ENCODE data around the gene BLZF1. TPM values are rescaled to one million over a fixed set of nuclear protein-coding genes. Genes with fewer than 3 reads are reported as not detected.

Gene BLZF1
- polyA plus RNA-seq, 1 experiment, result 23.0 TPM

GRCh38 chr1:169325117-169325516 is 42.9 kb upstream of the BLZF1 start:
- TF ChIP-seq CTCF (IDR thresholded peaks at IDR 0.05; ENCODE audit: low read depth, low read length), result no peak
- H3K27me3 ChIP-seq (ENCODE audit: control insufficient read depth, insufficient read depth, low read length), result no peaks in the 10 kb centered on the region
- no peak overlapping the region for H3K27ac ChIP-seq (ENCODE audit: low read depth, low read length)
- H3K9me3 ChIP-seq (ENCODE audit: control insufficient read depth, insufficient read depth, low read length), result no peaks in the 10 kb centered on the region
- ChIA-PET CTCF (interaction anchor here (1.0 to 2.7 kb wide), 2 partner anchors 24 kb away, joined by 3 to 18 read pairs; no protein-coding TSS in a partner anchor), POLR2A (no interaction called here)
- no peak overlapping the region for H3K4me3 ChIP-seq (ENCODE audit: low read depth, low read length)
- no peak for DNase-seq (ENCODE audit: low read depth, low spot score)

GRCh38 chr1:169326261-169326955 is 41.6 kb upstream of the BLZF1 start:
- H3K27me3 ChIP-seq (ENCODE audit: control insufficient read depth, insufficient read depth, low read length), result no peaks in the 10 kb centered on the region
- ChIA-PET POLR2A (no interaction called here), CTCF (interaction anchor here (0.6 to 2.7 kb wide), 2 partner anchors 12 to 22 kb away, joined by 3 to 18 read pairs; no protein-coding TSS in a partner anchor)
- no peak overlapping the region for H3K4me3 ChIP-seq (ENCODE audit: low read depth, low read length)
- H3K9me3 ChIP-seq (ENCODE audit: control insufficient read depth, insufficient read depth, low read length), result no peaks in the 10 kb centered on the region
- no peak for DNase-seq (ENCODE audit: low read depth, low spot score)
- H3K27ac ChIP-seq (ENCODE audit: low read depth, low read length), result no peak overlapping the region
- TF ChIP-seq CTCF (IDR thresholded peaks at IDR 0.05; ENCODE audit: low read depth, low read length), result no peak

GRCh38 chr1:169326956-169327268 is 41.1 kb upstream of the BLZF1 start:
- ChIA-PET CTCF (interaction anchor here (0.6 to 2.7 kb wide), 2 partner anchors 13 to 22 kb away, joined by 3 to 18 read pairs; no protein-coding TSS in a partner anchor), POLR2A (no interaction called here)

GRCh38 chr1:169327875-169328274 is 40.1 kb upstream of the BLZF1 start:
- CTCF ChIA-PET, result interaction anchor here (2.7 kb wide), 1 partner anchor 21 kb away, joined by 18 read pairs; no protein-coding TSS in a partner anchor
- H3K27me3 ChIP-seq (ENCODE audit: control insufficient read depth, insufficient read depth, low read length), result no peaks in the 10 kb centered on the region
- no peak for DNase-seq (ENCODE audit: low read depth, low spot score)
- no peaks in the 10 kb centered on the region for H3K9me3 ChIP-seq (ENCODE audit: control insufficient read depth, insufficient read depth, low read length)
- POLR2A ChIA-PET, result no interaction called here
- no peak for TF ChIP-seq CTCF (IDR thresholded peaks at IDR 0.05; ENCODE audit: low read depth, low read length)
- no peak overlapping the region for H3K4me3 ChIP-seq (ENCODE audit: low read depth, low read length)
- H3K27ac ChIP-seq (ENCODE audit: low read depth, low read length), result no peak overlapping the region

More at GRCh38 chr1:169326956-169327268, 41.1 kb upstream of the BLZF1 start:
- no peak for TF ChIP-seq CTCF (IDR thresholded peaks at IDR 0.05; ENCODE audit: low read depth, low read length)
- Histone ChIP-seq H3K9me3 (ENCODE audit: control insufficient read depth, insufficient read depth, low read length) (no peaks in the 10 kb centered on the region), H3K4me3 (ENCODE audit: low read depth, low read length) (no peak overlapping the region), H3K27ac (ENCODE audit: low read depth, low read length) (no peak overlapping the region), H3K27me3 (ENCODE audit: control insufficient read depth, insufficient read depth, low read length) (no peaks in the 10 kb centered on the region)
- no peak for DNase-seq (ENCODE audit: low read depth, low spot score)

GRCh38 chr1:169329383-169329782 is 38.6 kb upstream of the BLZF1 start:
- no peak for DNase-seq (ENCODE audit: low read depth, low spot score)
- H3K9me3 ChIP-seq (ENCODE audit: control insufficient read depth, insufficient read depth, low read length), result no peaks in the 10 kb centered on the region
- ChIA-PET CTCF (interaction anchor here (0.7 kb wide), 1 partner anchor 18 kb away, joined by 8 read pairs; no protein-coding TSS in a partner anchor), POLR2A (no interaction called here)
- no peaks in the 10 kb centered on the region for H3K27me3 ChIP-seq (ENCODE audit: control insufficient read depth, insufficient read depth, low read length)
- TF ChIP-seq CTCF (IDR thresholded peaks at IDR 0.05; ENCODE audit: low read depth, low read length), result no peak
- no peak overlapping the region for H3K27ac ChIP-seq (ENCODE audit: low read depth, low read length)
- H3K4me3 ChIP-seq (ENCODE audit: low read depth, low read length), result no peak overlapping the region
